HFFc6 (cell line): ENCODE measurements around the gene ZC3H7B. TPM values are rescaled to one million over a fixed set of nuclear protein-coding genes. Genes with fewer than 3 reads are reported as not detected.

Experiments
- DNase-seq: peaks from one replicate; pipeline ENCODE4 v3.0.0-alpha.2; 2018
- H3K27ac Mint-ChIP-seq: 2 replicates; pipeline ENCODE4 v1.8.0; 2020; ENCODE audit warnings: mild to moderate bottlenecking, mixed read lengths
- H3K27me3 Mint-ChIP-seq: 2 replicates; pipeline ENCODE4 v1.8.0; 2021; ENCODE audit warnings: mild to moderate bottlenecking, moderate library complexity, mixed read lengths; ENCODE audit not compliant: insufficient read depth
- H3K36me3 Mint-ChIP-seq: 2 replicates; pipeline ENCODE4 v1.8.0; 2021; ENCODE audit warnings: low read depth, mixed read lengths
- H3K4me1 Mint-ChIP-seq: 2 replicates; pipeline ENCODE4 v1.8.0; 2020; ENCODE audit warnings: low read depth, mixed read lengths
- H3K4me3 Mint-ChIP-seq: 2 replicates; pipeline ENCODE4 v1.8.0; 2020; ENCODE audit warnings: mild to moderate bottlenecking, moderate library complexity, mixed read lengths
- H3K9me3 Mint-ChIP-seq: 2 replicates; pipeline ENCODE4 v1.8.0; 2020; ENCODE audit warnings: mild to moderate bottlenecking, mixed read lengths
- CTCF ChIP-seq: fragments of 200-600 bp; sonication (generic); IDR thresholded peaks from 2 replicates; pipeline ENCODE4 v1.5.0; 2021; ENCODE audit warnings: antibody characterized with exemption, mild to moderate bottlenecking
- total RNA-seq, 6 experiments: library from RNA; stranded (reverse); fragmentation: NEBNext Ultra II Directional; extraction: Animal tissue kit (Norgen Biotek cat#: 25700); gene quantifications; 2 replicates in 1 of 6; 3 replicates in 5 of 6; pipeline ENCODE4 v1.2.3, GENCODE V29; 2021

Gene ZC3H7B
- total RNA-seq, 6 experiments from 2014 or later, result 108 to 137 (median 130) TPM

DNA sequence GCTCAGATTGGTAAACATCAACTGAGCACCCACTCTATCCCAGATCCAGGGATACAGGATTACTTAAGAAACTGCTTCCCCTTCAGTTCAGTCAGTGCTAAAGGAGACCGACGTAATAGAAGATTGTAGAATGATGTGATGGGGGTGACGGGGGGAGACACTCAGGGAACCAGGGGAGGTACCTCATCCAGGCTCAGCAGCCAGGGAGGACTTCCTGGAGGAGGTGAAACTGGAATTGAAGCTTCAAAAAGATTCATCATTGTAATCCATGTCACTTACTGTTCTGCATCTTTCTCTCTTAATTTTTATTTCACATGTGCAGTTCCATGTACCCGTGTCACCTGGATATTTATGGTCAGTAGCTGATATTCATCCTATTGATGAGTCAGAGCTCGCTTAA lies 61.3 kb downstream of the ZC3H7B start:
- Mint-ChIP-seq H3K9me3 (no peaks in the 10 kb centered on the region; the same call in 1 of the 2 replicates), H3K27ac (no peak overlapping the region), H3K27me3 (peaks cover 3% of the 10 kb centered on the region; the same call in 1 of the 2 replicates), H3K36me3 (peaks cover 28% of the 10 kb centered on the region), H3K4me3 (no peak overlapping the region), H3K4me1 (peaks cover 22% of the 10 kb centered on the region)
- no peak for DNase-seq
- TF ChIP-seq CTCF, result no peak

GRCh38 chr22:41364233-41364632 lies 62.9 kb downstream of the ZC3H7B start:
- Mint-ChIP-seq H3K27me3 (peaks cover 3% of the 10 kb centered on the region; the same call in 1 of the 2 replicates), H3K9me3 (no peaks in the 10 kb centered on the region; the same call in 1 of the 2 replicates), H3K4me3 (no peak overlapping the region), H3K4me1 (peaks cover 28% of the 10 kb centered on the region), H3K36me3 (peaks cover 26% of the 10 kb centered on the region), H3K27ac (no peak overlapping the region)
- TF ChIP-seq CTCF, result no peak
- DNase-seq, result no peak

- Mint-ChIP-seq H3K4me1 (peaks cover 28% of the 10 kb centered on the region), H3K4me3 (no peak overlapping the region), H3K36me3 (peaks cover 20% of the 10 kb centered on the region), H3K27me3 (peaks cover 4% of the 10 kb centered on the region; the same call in 1 of the 2 replicates), H3K9me3 (no peaks in the 10 kb centered on the region; the same call in 1 of the 2 replicates), H3K27ac (no peak overlapping the region)
- DNase-seq, result no peak
- no peak for TF ChIP-seq CTCF
Observed at GRCh38 chr22:41364955-41365354, 63.6 kb downstream of the ZC3H7B start.

DNA sequence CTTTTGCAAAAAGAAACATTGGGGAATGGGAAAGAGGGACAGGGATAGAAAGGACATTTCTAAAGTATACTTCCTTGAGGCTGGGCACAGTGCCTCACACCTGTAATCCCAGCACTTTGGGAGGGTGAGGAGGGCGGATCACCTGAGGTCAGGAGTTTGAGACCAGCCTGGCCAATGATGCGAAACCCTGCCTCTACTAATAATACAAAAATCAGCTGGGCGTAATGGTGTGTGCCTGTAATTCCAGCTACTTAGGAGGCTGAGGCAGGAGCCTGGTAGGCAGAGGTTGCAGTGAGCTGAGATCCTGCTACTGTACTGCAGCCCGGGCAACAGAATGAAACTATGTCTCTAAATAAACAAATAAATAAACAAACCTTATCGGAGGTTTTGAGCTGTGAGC lies 64.1 kb downstream of the ZC3H7B start:
- no peak for DNase-seq
- H3K27me3 Mint-ChIP-seq, result peaks cover 5% of the 10 kb centered on the region
- H3K36me3 Mint-ChIP-seq, result peaks cover 16% of the 10 kb centered on the region
- peaks cover 28% of the 10 kb centered on the region for H3K4me1 Mint-ChIP-seq
- H3K27ac Mint-ChIP-seq, result no peak overlapping the region
- no peak overlapping the region for H3K4me3 Mint-ChIP-seq
- no peaks in the 10 kb centered on the region; the same call in 1 of the 2 replicates for H3K9me3 Mint-ChIP-seq
- no peak for TF ChIP-seq CTCF

- H3K9me3 Mint-ChIP-seq, result no peaks in the 10 kb centered on the region; the same call in 1 of the 2 replicates
- no peak for TF ChIP-seq CTCF
- peaks cover 9% of the 10 kb centered on the region for H3K36me3 Mint-ChIP-seq
- H3K27me3 Mint-ChIP-seq, result peaks cover 4% of the 10 kb centered on the region
- H3K4me1 Mint-ChIP-seq, result peaks cover 26% of the 10 kb centered on the region
- H3K4me3 Mint-ChIP-seq, result peak overlapping the region; percentile 59; the same call in 1 of the 2 replicates
- H3K27ac Mint-ChIP-seq, result peak overlapping the region; percentile 46; the same call in 1 of the 2 replicates
- DNase-seq, result no peak
Observed at GRCh38 chr22:41366323-41367029, 65.2 kb downstream of the ZC3H7B start.
